HG02678 (cell line): ENCODE data around the gene GAST.

Source experiments
- ATAC-seq: cut with Tn5 transposase; IDR thresholded peaks from one replicate; pipeline ENCODE4 v1.9.1; 2021; ENCODE audit warnings: mild to moderate bottlenecking, moderate library complexity; ENCODE audit not compliant: unreplicated experiment

Gene GAST

DNA sequence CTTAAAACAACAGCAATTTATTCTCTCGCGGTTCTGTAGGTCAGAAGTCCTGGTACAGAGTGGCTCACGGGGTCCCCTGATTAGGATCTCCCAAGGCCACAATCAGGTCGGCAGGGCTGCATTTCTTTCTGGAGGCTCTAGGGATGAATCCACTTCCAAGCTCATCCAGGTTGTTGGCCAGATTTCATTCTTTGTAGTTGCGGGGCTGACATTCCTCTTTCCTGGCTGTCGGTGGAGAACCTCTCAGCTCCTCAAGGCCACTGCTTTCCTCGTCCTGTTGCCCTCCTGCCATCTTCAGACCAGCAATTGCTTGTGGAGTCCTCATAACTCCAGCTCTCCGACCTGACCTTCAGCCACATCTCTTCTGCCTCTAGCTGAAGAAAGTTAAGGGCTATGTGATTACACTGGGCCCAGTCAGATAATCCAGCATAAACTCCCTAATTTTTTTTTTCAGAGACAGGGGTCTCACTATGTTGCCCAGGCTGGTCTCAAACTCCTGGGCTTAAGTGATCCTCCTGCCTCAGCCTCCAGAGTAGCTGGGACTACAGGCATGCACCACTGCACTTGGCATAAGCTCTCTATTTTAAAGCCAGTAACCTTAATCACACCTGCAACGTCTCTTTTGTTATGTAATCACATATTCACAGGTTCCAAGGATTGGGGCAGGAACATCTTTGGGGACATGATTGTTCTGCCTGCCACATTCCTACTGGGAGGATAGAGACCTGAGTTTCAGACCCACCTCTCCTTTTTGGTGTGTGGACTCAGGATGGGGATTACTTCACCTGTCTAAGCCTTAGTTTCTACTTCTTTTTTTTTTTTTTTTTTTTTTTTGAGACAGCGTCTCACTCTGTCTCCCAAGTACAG is 4.1 kb upstream of the GAST start:
- ATAC-seq = no peak

DNA sequence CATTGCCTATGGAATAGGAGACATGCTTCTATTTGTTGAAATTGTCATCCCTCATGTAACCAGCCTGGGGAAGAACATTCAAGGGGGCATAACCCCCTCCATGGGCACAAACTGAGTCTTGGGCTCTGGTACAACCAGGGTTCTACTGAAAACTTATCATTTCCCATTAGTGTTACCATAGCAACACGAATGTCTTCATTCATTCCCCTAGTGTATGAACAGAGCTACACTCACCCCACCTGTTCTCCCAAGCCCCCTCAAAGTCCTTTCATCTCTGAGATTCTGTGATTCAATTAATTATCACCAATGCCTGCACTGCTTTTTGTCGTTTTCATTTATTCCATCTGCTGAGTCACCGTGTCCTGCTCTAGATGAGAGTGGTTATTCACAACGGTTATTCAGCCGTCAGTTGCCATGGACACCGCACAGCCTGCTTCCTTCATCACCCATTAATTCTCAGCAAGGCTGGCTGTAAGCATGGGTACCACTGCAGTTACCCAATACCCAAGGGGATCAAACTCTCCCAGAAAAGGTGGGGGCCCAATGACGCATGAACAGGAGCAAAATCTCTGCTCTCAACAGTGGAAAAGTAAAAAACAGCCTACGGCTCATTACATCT is 1.6 kb upstream of the GAST start:
- no peak for ATAC-seq

DNA sequence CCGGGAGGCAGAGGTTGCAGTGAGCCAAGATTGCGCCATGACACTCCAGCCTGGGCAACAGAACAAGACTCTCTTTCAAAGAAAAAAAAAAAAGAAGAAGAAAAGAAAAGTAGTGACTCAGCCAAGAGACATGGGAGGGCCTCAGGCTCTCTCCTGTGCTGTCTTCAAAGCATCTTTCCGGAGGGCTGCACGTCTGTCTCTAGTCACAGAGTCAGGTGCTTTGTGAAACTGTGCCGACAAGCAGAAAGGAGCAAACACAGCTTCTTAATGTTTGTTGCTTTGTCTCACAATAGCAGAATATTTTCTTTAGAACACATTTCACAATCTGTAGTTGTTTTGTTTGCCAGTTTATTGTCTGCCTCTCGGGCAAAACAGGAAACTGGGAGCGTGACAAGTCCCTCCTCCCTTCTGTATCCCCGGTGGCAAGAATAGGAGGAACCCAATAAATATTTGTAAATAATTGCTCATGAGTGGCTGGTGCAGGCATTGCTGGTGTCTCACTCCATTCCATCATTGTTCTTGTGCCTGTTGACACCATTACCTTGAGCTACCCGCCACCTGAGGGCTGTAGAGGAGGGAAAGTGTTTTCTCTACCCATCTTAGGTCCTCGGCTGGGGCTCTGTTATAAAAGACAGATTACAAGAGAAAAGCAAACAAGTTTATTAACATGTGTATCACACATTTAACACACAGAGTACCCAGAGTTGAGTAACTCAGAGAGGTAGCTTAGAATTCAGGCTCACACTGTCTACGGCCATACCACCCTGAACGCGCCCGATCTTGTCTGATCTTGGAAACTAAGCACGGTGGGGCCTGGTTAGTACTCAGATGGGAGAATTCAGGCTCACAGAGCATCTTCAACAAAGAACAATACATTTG is 5.5 kb downstream of the GAST start:
- no peak for ATAC-seq

DNA sequence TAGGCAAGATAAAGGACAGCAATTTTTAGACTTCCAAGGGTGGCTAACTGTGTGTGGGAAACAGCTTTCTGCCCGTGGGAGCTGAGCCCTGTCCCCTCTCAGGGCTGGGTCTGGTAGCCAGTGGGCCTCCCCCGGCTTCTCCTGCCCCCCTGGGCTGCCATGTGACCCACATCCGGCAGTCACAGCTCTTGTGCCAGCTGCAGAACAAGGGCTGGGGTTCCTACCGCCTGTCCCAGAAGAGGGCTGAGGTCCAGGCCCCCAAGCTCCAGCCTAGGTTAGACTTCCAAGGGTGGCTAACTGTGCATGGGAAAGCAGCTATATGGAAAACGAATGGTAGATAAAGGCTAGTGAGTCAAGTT is 6.1 kb downstream of the GAST start:
- no peak for ATAC-seq

DNA sequence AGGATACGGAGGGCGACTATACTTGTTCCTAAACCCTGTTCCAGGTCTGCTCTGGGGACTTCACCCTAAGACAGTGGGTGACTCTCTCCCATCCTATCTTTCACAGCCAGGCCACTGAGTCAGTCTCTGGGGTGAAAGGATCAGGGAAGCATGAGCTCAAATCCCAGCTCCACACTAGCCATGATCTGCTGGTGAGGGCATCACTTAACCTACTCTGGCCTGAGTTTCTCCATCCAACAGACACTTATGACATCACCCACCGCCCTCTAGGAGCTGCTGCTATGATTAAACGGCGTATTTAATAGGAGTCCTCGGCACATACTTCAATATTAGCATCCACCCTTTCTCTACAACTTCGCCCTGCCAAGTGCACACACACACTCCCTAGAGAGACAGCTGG is 10.1 kb downstream of the GAST start:
- ATAC-seq = no peak

DNA sequence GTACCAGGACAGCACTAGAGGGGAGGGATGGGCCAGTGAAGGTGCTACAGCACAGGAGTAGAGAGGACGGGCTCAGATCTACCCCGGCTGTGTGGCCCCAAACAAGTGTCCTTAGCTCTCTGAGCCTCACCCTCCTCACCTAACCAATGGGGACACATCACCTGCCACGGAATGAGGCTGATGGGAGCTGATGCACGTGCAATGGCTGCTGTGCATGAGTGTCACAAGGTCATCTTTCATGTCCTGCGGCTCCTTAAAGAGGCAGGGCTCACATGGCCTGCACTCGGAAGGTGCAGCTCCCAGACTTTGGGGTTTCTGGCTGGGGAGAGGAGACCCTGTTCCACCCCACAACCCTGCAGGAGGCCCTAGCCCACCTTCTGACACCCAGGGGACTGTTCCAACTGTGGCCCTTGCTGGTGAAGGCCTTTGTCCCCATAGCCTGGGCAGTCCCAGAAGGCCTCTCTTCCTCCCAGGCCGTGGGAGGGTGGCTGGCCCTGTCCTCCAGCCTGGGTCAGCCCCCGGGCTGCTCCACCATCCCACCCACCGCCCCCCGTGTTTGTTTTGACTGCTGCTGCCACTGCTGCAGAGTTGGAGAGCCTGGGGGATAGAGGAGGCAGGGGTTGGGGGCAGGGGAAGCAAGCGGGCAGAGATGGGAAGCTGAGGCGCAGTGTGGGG is 11.8 kb downstream of the GAST start:
- no peak for ATAC-seq

DNA sequence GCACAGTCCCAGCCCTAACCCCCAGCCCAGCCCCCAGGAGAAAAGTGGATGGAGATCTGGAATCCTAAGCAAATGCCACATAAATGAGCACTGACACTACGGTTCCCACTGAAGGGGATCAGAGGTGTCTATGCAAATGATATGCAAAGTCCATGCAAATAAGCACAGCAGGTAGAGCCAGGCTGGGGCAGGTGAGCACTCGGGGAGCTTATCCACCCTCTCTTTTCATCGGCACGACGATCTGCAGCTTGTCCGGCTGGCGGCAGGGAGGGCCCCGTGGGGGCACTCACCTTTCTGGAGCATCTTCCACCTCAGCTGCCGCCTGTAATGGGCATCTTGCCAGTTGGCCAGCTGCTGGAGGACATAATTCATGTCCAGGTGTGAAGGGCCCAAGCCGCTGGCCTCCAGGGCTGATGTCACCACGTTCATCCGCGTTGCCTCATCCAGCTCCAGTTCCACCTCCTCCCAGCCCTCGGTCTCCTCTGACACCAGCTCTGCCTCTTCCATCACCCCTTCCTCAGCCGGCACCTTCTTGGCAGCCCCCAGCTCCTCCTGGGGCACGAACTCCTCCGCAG is 12.4 kb downstream of the GAST start:
- no peak for ATAC-seq

DNA sequence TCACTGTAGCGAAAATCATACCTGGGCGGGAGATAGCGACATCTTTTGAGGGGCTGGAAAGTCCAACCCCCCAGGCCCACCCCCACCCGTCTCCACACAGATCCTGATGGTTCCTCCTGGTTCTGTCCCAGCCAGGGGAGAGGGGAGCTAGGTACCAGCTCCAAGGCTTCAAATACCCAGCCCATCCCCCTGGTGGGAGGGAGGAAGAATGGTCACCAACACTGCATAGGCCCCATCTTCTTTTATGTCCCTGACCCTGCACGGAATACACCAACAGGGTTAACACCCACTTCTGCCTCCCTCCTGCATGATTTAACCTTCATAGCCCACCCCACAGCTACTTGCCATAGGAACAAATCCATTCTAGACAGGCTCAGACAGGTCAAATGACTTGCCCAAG is 13.0 kb downstream of the GAST start:
- ATAC-seq = no peak

DNA sequence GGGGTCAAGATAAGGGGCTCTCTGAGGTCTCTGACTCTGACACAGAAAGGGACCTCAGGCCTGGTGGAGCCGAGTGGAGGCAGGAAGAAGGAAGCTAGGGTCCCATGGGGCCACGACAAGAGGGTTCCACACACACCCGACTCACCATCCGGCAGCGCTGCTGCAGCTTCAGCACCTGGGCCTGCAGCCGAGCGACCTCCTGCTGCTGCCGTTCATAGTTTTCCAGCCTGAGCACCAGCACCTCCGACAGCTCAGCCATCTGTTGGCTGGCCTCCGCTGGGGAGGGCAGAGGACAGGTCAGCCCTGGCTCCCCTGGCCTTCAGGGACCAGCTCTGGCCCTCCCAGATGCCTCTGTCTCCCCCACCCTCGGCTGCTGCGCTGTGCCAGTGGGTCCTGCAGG is 15.9 kb downstream of the GAST start:
- no peak for ATAC-seq

DNA sequence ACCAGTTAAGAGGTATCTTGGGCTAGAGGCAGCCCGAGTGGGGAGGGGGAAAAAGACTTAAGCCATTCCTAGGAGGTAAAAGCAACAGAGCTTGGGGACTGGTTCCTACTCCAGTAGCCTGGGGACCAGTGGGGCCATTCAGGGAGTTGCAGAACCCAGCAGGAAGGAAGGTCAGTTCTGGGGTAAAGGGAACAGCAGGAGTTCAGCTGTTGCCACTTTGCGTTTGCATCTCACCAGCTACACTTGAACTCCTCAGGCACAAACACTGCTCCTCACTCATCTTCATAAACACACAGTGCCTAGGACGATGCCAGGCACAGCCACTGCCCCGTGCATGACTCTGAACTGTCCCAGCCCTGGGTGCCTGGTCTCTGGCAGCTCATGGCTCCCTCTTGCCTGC is 18.3 kb downstream of the GAST start:
- ATAC-seq = no peak

DNA sequence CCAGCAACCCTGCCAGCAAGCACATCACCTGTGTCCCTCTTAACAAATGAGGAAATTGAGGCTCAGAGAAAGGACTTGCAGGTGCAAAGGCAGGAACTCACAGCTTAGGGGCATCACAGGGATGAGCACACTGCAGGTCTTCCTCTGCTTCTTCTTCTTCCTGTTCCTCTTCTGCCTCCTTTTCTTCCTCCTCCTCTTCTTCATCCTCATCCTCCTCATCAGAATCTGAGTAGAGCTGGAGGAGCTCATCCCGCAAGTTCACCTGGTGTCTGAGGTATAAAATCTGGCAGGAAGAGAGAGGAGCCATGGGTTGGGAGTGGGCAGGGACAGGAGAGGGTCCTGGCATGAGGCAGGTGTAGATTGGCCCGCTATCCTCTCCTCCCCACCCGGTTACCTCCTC is 19.7 kb downstream of the GAST start:
- ATAC-seq = no peak

DNA sequence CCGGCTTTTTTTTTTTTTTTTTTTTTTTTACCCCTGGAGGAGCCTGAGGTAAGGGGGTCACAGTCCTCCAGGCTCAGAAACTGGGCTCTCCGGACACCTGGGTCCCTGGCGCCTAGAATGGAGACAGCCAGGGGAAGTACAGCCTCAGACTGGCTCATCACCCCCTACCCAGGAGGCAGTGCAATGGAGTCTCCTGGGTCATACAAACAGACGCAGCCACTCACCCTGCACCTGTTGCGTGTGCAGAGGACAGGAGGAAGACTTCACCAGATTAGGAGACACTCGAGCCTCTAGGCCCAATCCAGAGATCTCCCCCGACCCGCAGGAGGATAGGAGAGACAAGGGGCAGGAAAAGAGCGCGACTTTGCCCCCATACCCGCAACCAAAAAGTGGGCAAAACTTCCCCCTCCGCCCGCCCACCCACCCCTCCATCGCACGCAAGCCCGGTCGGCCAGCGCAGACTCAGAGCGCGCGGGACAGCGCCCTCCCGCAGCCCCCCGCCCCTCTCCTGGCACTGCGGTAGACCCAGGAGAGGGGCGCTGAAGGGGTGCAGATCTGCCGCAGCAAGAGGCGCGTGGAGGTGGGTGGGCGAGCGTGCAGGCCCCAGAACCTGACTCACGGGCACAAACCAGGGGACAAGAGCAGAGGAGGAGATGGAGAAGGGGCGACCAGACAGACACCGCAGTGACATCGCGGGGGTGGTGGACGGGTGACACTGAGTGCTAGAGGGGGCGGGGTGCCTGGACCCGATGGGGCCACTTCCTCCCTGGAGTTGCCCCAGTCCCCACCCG is 21.4 kb downstream of the GAST start:
- ATAC-seq = no peak

DNA sequence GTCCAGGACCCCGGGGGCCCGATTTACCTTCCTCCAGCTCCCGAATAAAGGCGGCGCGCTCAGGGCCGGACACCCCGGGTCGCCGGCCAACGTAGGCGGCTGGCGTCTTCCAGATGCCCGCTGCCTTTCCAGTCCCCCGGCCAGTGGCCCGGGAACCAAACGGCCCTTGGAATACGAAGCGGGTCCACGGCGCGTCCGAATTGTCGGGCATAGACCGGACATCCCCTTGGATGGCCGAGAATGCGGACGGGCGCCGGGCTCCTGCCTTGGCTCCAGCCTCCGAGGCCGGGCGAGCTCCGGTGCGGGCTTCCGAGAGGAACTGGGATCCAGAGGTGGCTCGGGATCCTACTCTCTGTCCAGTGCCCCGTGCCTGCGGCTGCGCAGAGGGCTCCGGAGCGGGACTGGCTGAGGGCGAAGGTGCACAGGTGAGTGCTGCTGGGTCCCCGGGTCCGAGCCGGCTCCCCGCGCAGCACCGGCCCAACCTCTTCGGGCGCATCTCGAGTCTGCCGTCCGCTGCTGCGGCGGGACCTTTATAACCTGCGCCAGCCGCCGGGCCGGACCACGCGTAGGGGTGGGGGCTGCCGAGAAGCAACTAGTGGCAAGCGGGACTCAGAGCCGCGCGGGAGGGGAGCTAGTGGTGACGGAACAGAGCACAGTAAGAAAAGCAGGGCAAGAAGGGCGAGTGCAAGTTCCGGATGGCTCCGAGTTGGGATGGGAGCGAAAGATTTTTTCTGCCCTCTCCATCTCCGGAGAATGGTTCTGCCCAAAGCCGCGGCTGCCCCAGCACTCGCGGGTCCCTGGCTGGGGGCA is 22.2 kb downstream of the GAST start, which contains the start of gene HAP1:
TSS of gene HAP1 (minus strand) at position 505 of the 810 bp plus-strand sequence. CDS start at position 496, 9 bp downstream.
- no peak for ATAC-seq

DNA sequence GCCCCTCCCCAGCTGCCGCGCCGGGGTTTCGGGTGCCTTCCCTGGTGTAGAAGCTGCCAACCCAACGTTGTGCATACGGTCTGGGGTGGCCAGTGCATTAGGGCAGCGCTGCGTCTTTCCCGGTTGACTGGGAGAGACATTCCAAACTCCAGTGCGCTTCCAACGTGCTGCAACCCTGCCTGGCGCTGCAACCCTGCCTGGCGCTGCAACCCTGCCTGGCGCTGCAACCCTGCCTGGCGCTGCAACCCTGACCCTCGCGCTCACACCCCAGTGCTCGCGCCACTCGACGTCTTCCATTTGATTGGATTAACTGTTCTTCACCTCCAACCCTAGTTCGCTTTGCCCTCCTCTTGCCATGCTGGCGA is 22.8 kb downstream of the GAST start:
- no peak for ATAC-seq

DNA sequence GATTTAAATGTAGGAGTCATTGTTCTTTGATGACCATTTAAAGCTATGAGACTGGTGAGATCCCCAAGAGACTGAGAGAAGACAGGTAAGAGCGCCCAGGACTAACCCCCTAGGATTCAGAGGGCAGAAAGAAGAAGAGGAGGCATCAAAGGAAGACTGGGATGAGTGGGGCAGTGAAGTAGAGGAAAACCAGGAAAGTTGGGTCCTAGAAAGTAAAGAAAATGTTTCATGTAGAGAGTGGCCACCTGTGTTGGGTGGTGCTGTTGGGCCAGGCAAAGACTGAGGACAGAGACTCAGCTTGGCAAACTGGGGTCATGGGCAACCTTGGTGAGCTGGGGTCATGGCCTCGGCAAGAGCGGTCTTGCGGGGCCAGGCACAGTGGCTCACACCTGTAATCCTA is 23.6 kb downstream of the GAST start:
- ATAC-seq = no peak

DNA sequence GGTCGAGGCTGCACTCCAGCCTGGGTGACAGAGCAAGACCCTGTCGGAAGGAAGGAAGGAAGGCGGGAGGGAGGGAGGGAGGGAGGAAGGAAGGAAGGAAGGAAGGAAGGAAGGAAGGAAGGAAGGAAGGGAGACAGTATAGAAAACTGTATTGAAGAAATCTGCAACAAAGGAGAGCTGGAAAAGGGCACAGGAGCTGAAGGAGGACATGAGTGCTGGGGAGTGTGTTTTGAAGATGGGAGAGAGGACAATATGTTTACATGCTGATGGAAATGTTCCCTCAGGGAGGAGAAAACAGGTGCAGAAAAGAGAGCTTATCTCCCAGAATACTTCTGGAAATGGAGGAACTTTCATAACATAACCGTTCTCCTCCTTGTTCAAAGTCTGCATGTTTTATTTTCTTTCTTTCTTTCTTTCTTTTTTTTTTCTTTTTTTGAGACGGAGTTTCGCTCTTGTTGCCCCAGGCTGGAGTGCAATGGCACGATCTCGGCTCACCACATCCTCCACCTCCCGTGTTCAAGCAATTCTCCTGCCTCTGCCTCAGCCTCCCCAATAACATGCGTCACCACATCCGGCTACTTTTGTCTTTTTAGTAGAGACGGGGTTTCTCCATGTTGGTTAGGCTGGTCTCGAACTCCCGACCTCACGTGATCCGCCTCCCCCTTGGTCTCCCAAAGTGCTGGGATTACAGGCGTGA is 25.0 kb downstream of the GAST start:
- no peak for ATAC-seq

DNA sequence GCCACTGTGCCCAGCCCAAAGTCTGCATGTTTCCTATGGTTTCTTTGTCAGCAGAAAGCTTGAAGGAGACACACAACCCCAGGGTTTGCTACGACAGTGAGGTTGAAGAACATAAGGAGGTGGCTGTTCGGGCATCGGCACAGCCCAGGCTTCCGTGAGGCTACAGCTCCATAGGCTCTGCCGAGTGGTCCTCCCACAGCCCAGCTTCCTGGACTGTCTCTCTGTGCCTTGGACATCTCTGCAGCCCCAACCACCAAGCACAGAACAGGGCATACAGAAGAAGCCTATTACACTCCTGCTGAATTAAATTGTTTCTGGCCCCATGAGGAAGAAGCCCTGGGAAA is 25.5 kb downstream of the GAST start:
- ATAC-seq = no peak

DNA sequence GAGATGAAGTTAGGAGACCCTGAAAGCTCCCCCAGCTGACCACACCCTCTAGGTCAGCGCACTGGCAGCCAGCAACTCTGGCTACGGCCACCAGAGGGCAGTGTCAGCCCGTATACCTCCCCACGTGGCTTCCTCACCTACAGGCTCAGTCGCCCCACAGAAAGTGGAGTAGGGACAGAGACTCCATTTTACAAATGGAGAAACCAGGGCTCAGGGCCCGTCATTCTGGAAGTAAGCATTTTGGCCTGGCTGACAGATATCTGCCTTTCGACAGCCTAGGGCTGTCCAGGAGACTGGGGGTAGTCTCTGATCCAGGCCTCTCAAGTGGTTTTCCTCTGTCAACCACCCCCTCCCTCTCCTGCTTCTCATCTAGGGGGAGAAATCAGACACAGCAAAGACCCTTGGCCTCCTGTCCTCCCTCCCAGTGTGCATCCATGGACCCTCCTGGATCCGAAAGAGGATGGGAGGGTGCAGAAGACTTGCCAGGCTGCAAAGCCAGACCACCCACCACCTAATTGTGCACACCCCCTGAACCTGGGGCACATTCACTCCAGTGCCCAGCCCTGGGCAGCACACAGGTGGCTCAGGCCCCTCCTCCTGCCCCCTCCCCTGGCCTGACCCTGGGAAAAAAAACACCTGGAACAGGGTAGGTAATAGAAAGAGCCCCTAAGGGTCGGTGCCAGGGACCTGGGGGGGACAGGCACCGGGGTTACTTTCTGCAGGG is 26.1 kb downstream of the GAST start:
- peak; percentile 58 for ATAC-seq
